ENCODE measurements around the gene CGN.

DNA sequence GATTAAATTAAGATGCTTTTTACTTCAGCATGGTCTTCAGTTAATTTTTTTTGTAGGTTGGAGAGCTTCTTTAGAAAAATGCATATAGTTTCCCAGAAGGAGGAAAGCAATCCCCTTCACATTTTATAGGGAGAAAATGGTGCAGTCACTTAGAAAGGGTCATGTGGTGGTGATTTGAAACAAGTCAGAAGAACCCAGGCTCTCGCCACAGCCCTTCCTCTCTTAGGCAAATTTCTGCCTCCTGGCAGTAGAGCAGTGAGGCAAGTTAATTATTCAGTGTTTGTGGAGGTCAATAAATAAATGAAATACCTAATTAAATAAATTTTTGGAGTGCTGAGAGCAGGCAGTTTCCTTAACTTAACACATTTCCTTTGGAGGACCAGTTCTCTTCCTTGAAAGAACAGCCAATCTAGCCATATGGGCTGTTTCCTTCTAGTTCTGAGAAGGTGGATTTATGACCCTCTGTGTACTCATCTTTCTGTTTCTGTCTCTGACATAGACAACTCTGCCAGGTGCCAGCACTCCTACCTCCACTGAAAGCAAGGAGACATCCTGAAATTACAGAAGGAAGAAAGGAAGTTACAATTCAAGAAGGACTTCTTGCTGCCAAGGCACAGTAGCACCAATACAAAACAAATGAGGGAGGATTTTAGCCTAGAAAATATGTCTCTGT lies 32.9 kb upstream of the CGN start:
- TF ChIP-seq, protein P1, sequence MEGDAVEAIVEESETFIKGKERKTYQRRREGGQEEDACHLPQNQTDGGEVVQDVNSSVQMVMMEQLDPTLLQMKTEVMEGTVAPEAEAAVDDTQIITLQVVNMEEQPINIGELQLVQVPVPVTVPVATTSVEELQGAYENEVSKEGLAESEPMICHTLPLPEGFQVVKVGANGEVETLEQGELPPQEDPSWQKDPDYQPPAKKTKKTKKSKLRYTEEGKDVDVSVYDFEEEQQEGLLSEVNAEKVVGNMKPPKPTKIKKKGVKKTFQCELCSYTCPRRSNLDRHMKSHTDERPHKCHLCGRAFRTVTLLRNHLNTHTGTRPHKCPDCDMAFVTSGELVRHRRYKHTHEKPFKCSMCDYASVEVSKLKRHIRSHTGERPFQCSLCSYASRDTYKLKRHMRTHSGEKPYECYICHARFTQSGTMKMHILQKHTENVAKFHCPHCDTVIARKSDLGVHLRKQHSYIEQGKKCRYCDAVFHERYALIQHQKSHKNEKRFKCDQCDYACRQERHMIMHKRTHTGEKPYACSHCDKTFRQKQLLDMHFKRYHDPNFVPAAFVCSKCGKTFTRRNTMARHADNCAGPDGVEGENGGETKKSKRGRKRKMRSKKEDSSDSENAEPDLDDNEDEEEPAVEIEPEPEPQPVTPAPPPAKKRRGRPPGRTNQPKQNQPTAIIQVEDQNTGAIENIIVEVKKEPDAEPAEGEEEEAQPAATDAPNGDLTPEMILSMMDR (IDR thresholded peaks at IDR 0.05): no peak
- TF ChIP-seq POLR2A (IDR thresholded peaks at IDR 0.05) (no peak), POLR2AphosphoS5 (IDR thresholded peaks at IDR 0.05; ENCODE audit: insufficient read depth in 1 of 2, low read depth in 1 of 2) (no peak)

All from vagina (tissue), 2 donors.